ENCODE data around the gene FBXL5. TPM values are rescaled to one million over a fixed set of nuclear protein-coding genes. Genes with fewer than 3 reads are reported as not detected.

The FBXL5 gene
- total RNA-seq, 1 experiment from 2014 or later: 69.6 TPM

GRCh38 chr4:15585331-15585730, 69.8 kb downstream of the FBXL5 start:
- CTCF ChIA-PET: no interaction called here
- TF ChIP-seq E2F4 (CRISPR knock-in tag; IDR thresholded peaks at IDR 0.05; ENCODE audit: borderline replicate concordance, low read depth) (no peak), ARID4B (CRISPR knock-in tag; IDR thresholded peaks at IDR 0.05; ENCODE audit: borderline replicate concordance) (no peak), ZNF121 (CRISPR knock-in tag; IDR thresholded peaks at IDR 0.05) (no peak), ZNF263 (CRISPR knock-in tag; IDR thresholded peaks at IDR 0.05; ENCODE audit: low read depth) (no peak), JUN (CRISPR knock-in tag; IDR thresholded peaks at IDR 0.05) (no peak), GABPB1 (CRISPR knock-in tag; IDR thresholded peaks at IDR 0.05) (no peak), RELA (CRISPR knock-in tag; IDR thresholded peaks at IDR 0.05; ENCODE audit: borderline replicate concordance) (no peak), ZNF138 (CRISPR knock-in tag; conservative IDR thresholded peaks at IDR 0.05) (no peak), NFATC4 (CRISPR knock-in tag; IDR thresholded peaks at IDR 0.05) (no peak), ZNF416 (CRISPR knock-in tag; IDR thresholded peaks at IDR 0.05) (no peak), ESRRA (CRISPR knock-in tag; IDR thresholded peaks at IDR 0.05; ENCODE audit: borderline replicate concordance) (no peak), GRHL2 (CRISPR knock-in tag; IDR thresholded peaks at IDR 0.05; ENCODE audit: insufficient replicate concordance, severe bottlenecking) (no peak)
- TF ChIP-seq, protein P1, sequence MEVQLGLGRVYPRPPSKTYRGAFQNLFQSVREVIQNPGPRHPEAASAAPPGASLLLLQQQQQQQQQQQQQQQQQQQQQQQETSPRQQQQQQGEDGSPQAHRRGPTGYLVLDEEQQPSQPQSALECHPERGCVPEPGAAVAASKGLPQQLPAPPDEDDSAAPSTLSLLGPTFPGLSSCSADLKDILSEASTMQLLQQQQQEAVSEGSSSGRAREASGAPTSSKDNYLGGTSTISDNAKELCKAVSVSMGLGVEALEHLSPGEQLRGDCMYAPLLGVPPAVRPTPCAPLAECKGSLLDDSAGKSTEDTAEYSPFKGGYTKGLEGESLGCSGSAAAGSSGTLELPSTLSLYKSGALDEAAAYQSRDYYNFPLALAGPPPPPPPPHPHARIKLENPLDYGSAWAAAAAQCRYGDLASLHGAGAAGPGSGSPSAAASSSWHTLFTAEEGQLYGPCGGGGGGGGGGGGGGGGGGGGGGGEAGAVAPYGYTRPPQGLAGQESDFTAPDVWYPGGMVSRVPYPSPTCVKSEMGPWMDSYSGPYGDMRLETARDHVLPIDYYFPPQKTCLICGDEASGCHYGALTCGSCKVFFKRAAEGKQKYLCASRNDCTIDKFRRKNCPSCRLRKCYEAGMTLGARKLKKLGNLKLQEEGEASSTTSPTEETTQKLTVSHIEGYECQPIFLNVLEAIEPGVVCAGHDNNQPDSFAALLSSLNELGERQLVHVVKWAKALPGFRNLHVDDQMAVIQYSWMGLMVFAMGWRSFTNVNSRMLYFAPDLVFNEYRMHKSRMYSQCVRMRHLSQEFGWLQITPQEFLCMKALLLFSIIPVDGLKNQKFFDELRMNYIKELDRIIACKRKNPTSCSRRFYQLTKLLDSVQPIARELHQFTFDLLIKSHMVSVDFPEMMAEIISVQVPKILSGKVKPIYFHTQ (CRISPR knock-in tag; IDR thresholded peaks at IDR 0.05): no peak
- TF ChIP-seq, protein P2, sequence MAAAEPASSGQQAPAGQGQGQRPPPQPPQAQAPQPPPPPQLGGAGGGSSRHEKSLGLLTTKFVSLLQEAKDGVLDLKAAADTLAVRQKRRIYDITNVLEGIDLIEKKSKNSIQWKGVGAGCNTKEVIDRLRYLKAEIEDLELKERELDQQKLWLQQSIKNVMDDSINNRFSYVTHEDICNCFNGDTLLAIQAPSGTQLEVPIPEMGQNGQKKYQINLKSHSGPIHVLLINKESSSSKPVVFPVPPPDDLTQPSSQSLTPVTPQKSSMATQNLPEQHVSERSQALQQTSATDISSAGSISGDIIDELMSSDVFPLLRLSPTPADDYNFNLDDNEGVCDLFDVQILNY (CRISPR knock-in tag; IDR thresholded peaks at IDR 0.05): no peak
- no peak for ATAC-seq
- H3K36me3 Mint-ChIP-seq: peaks cover 18% of the 10 kb centered on the region
- H3K4me1 Mint-ChIP-seq: peaks cover 3% of the 10 kb centered on the region; the same call in 1 of the 2 replicates
- no peak overlapping the region for H3K4me3 Mint-ChIP-seq
- DNase-seq (ENCODE audit: low spot score): no peak
- H3K27me3 Mint-ChIP-seq (ENCODE audit: low read depth): no peaks in the 10 kb centered on the region
- POLR2A ChIA-PET: no interaction called here
- peaks cover 14% of the 10 kb centered on the region for H3K9me3 Mint-ChIP-seq
- no peak overlapping the region for H3K27ac Mint-ChIP-seq

DNA sequence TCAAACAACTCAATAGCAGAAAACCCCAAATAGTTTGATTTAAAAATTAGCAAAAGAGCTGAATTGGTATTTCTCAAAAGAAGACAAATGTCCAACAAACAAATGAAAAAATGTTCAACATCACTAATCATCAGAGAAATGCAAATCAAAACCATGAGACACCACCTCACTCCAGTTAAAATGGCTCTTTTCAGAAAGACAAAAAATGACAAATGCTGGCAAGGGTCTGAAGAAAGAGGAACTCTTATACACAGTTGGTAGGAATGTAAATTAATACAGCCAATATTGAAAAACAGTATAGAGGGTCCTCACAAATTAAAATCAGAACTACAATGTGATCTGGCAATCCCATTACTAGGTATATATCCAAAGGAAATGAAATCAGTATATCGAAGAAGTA, 70.4 kb downstream of the FBXL5 start:
- Mint-ChIP-seq H3K4me1 (peaks cover 3% of the 10 kb centered on the region; the same call in 1 of the 2 replicates), H3K27ac (no peak overlapping the region), H3K36me3 (peaks cover 18% of the 10 kb centered on the region), H3K9me3 (peaks cover 14% of the 10 kb centered on the region), H3K27me3 (ENCODE audit: low read depth) (no peaks in the 10 kb centered on the region), H3K4me3 (no peak overlapping the region)
- ChIA-PET POLR2A (no interaction called here), CTCF (no interaction called here)
- ATAC-seq (no peak), DNase-seq (ENCODE audit: low spot score) (no peak)
- TF ChIP-seq FOXK1 (CRISPR knock-in tag; IDR thresholded peaks at IDR 0.05): no peak
- TF ChIP-seq, protein P3, sequence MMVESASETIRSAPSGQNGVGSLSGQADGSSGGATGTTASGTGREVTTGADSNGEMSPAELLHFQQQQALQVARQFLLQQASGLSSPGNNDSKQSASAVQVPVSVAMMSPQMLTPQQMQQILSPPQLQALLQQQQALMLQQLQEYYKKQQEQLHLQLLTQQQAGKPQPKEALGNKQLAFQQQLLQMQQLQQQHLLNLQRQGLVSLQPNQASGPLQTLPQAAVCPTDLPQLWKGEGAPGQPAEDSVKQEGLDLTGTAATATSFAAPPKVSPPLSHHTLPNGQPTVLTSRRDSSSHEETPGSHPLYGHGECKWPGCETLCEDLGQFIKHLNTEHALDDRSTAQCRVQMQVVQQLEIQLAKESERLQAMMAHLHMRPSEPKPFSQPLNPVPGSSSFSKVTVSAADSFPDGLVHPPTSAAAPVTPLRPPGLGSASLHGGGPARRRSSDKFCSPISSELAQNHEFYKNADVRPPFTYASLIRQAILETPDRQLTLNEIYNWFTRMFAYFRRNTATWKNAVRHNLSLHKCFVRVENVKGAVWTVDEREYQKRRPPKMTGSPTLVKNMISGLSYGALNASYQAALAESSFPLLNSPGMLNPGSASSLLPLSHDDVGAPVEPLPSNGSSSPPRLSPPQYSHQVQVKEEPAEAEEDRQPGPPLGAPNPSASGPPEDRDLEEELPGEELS (CRISPR knock-in tag; IDR thresholded peaks at IDR 0.05): no peak
- TF ChIP-seq MLX (CRISPR knock-in tag; IDR thresholded peaks at IDR 0.05): no peak
- TF ChIP-seq NR3C1 (CRISPR knock-in tag; conservative IDR thresholded peaks at IDR 0.05; ENCODE audit: low read depth): no peak
- no peak for TF ChIP-seq IRF2 (CRISPR knock-in tag; IDR thresholded peaks at IDR 0.05; ENCODE audit: borderline replicate concordance, low read depth)
- TF ChIP-seq ZNF219 (CRISPR knock-in tag; IDR thresholded peaks at IDR 0.05; ENCODE audit: borderline replicate concordance): no peak
- TF ChIP-seq TP53 (CRISPR knock-in tag; IDR thresholded peaks at IDR 0.05): no peak
- no peak for TF ChIP-seq ELF4 (CRISPR knock-in tag; IDR thresholded peaks at IDR 0.05; ENCODE audit: low read depth)
- TF ChIP-seq, protein P4, sequence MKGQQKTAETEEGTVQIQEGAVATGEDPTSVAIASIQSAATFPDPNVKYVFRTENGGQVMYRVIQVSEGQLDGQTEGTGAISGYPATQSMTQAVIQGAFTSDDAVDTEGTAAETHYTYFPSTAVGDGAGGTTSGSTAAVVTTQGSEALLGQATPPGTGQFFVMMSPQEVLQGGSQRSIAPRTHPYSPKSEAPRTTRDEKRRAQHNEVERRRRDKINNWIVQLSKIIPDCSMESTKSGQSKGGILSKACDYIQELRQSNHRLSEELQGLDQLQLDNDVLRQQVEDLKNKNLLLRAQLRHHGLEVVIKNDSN (CRISPR knock-in tag; IDR thresholded peaks at IDR 0.05): no peak
- TF ChIP-seq ATF1 (CRISPR knock-in tag; IDR thresholded peaks at IDR 0.05): no peak
- no peak for TF ChIP-seq RELA (CRISPR knock-in tag; IDR thresholded peaks at IDR 0.05; ENCODE audit: borderline replicate concordance)
